Ishikawa (cell line): ENCODE measurements around the gene QPRT.

Source experiments
- CEBPB ChIP-seq: IDR thresholded peaks from 2 replicates; pipeline ENCODE4 v1.6.1; 2012
- CREB1 ChIP-seq: IDR thresholded peaks from 2 replicates; pipeline ENCODE4 v1.6.1; 2012; ENCODE audit warnings: low read depth
- EGR1 ChIP-seq: IDR thresholded peaks from 2 replicates; pipeline ENCODE4 v1.6.1; 2012
- EP300 ChIP-seq: IDR thresholded peaks from 2 replicates; pipeline ENCODE4 v1.6.1; 2012; ENCODE audit warnings: borderline replicate concordance
- FOXM1 ChIP-seq: IDR thresholded peaks from 2 replicates; pipeline ENCODE4 v1.6.1; 2012; ENCODE audit warnings: low read depth, borderline replicate concordance
- NFIC ChIP-seq: IDR thresholded peaks from 2 replicates; pipeline ENCODE4 v1.6.1; 2012
- RAD21 ChIP-seq: IDR thresholded peaks from 2 replicates; pipeline ENCODE4 v1.6.1; 2012; ENCODE audit warnings: low read depth
- TAF1 ChIP-seq: IDR thresholded peaks from 2 replicates; pipeline ENCODE4 v1.6.1; 2012; ENCODE audit warnings: low read depth, mild to moderate bottlenecking
- TCF12 ChIP-seq: IDR thresholded peaks from 2 replicates; pipeline ENCODE4 v1.6.1; 2012; ENCODE audit warnings: low read depth
- TEAD4 ChIP-seq: IDR thresholded peaks from 2 replicates; pipeline ENCODE4 v1.6.1; 2012
- YY1 ChIP-seq: IDR thresholded peaks from 2 replicates; pipeline ENCODE4 v1.6.1; 2012; ENCODE audit warnings: low read depth
- ZBTB7A ChIP-seq: IDR thresholded peaks from 2 replicates; pipeline ENCODE4 v1.6.1; 2012; ENCODE audit warnings: low read depth
- TF ChIP-seq, protein P1 (sequence below): IDR thresholded peaks from 2 replicates; pipeline ENCODE4 v1.6.1; 2012
- TF ChIP-seq, protein P2 (sequence below): IDR thresholded peaks from 2 replicates; pipeline ENCODE4 v1.6.1; 2012
- TF ChIP-seq, protein P3 (sequence below): IDR thresholded peaks from 2 replicates; pipeline ENCODE4 v1.6.1; 2012; ENCODE audit warnings: low read depth, mild to moderate bottlenecking

QPRT gene

GRCh38 chr16:29684679-29685078 is 5.7 kb downstream of the QPRT start:
- TF ChIP-seq ZBTB7A (no peak), CREB1 (no peak), NFIC (no peak), TAF1 (no peak), TEAD4 (no peak), FOXM1 (no peak), EGR1 (no peak), YY1 (no peak), RAD21 (no peak), EP300 (no peak), TCF12 (no peak), CEBPB (no peak)
- TF ChIP-seq, protein P1, sequence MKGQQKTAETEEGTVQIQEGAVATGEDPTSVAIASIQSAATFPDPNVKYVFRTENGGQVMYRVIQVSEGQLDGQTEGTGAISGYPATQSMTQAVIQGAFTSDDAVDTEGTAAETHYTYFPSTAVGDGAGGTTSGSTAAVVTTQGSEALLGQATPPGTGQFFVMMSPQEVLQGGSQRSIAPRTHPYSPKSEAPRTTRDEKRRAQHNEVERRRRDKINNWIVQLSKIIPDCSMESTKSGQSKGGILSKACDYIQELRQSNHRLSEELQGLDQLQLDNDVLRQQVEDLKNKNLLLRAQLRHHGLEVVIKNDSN = no peak
- TF ChIP-seq, protein P2, sequence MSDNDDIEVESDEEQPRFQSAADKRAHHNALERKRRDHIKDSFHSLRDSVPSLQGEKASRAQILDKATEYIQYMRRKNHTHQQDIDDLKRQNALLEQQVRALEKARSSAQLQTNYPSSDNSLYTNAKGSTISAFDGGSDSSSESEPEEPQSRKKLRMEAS = no peak
- TF ChIP-seq, protein P3, sequence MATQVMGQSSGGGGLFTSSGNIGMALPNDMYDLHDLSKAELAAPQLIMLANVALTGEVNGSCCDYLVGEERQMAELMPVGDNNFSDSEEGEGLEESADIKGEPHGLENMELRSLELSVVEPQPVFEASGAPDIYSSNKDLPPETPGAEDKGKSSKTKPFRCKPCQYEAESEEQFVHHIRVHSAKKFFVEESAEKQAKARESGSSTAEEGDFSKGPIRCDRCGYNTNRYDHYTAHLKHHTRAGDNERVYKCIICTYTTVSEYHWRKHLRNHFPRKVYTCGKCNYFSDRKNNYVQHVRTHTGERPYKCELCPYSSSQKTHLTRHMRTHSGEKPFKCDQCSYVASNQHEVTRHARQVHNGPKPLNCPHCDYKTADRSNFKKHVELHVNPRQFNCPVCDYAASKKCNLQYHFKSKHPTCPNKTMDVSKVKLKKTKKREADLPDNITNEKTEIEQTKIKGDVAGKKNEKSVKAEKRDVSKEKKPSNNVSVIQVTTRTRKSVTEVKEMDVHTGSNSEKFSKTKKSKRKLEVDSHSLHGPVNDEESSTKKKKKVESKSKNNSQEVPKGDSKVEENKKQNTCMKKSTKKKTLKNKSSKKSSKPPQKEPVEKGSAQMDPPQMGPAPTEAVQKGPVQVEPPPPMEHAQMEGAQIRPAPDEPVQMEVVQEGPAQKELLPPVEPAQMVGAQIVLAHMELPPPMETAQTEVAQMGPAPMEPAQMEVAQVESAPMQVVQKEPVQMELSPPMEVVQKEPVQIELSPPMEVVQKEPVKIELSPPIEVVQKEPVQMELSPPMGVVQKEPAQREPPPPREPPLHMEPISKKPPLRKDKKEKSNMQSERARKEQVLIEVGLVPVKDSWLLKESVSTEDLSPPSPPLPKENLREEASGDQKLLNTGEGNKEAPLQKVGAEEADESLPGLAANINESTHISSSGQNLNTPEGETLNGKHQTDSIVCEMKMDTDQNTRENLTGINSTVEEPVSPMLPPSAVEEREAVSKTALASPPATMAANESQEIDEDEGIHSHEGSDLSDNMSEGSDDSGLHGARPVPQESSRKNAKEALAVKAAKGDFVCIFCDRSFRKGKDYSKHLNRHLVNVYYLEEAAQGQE = no peak

DNA sequence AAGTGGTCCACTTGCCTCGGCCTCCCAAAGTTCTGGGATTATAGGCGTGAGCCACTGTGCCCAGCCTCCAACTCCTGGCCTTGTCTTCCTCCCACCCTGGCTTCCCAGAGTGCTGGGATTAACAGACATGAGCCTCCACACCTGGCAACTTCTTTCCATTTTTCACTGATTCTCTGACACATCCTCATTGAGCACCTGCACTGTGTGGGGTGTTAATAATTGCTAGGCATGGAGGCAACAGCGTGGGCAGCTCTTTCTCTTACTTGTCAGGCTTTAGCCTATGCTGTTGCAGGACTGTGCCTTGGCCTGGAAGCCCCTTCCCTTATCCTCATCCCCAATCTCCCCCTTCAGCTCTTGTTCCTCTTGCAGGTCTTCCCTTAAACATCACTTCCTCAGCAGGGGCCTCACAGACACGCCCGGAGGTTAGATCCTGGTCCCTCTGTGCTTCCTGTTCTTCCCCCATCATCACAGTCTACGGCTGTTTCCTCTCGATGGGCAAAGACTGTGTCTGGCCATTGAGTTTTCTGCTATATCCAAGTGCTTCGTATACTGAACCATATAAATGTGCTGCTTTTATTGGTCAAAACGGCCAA is 7.9 kb downstream of the QPRT start:
- TF ChIP-seq YY1 = no peak
- no peak for TF ChIP-seq TAF1
- TF ChIP-seq, protein P2 = no peak
- no peak for TF ChIP-seq EGR1
- TF ChIP-seq TCF12 = no peak
- TF ChIP-seq TEAD4 = no peak
- TF ChIP-seq, protein P1 = no peak

GRCh38 chr16:29687755-29688154 is 8.8 kb downstream of the QPRT start:
- no peak for TF ChIP-seq ZBTB7A
- TF ChIP-seq NFIC = no peak

DNA sequence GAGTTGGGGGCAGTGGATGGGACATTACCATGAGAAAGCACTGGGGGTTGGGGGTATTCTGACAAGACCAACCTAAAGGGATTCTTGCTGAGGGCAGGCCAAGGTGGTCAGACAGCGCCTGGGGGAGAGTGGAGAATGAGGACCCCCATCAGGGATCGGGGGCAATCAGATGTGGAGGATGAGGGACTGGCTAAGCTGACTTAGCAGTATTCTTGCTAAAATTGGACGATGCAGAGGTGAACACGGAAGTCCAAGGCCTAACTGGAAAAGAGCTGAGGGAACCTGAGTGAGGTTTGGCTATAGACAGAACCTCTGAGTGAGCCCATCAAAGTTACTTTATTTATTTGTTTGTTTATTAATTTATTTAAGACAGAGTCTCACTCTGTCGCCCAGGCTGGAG is 9.2 kb downstream of the QPRT start:
- TF ChIP-seq RAD21 (no peak), EP300 (no peak), TAF1 (no peak), TEAD4 (no peak), NFIC (no peak), CEBPB (no peak), FOXM1 (no peak), EGR1 (no peak), YY1 (no peak), ZBTB7A (no peak), TCF12 (no peak)
- TF ChIP-seq, protein P2 = no peak
- TF ChIP-seq, protein P1 = no peak
- TF ChIP-seq, protein P3 = no peak

DNA sequence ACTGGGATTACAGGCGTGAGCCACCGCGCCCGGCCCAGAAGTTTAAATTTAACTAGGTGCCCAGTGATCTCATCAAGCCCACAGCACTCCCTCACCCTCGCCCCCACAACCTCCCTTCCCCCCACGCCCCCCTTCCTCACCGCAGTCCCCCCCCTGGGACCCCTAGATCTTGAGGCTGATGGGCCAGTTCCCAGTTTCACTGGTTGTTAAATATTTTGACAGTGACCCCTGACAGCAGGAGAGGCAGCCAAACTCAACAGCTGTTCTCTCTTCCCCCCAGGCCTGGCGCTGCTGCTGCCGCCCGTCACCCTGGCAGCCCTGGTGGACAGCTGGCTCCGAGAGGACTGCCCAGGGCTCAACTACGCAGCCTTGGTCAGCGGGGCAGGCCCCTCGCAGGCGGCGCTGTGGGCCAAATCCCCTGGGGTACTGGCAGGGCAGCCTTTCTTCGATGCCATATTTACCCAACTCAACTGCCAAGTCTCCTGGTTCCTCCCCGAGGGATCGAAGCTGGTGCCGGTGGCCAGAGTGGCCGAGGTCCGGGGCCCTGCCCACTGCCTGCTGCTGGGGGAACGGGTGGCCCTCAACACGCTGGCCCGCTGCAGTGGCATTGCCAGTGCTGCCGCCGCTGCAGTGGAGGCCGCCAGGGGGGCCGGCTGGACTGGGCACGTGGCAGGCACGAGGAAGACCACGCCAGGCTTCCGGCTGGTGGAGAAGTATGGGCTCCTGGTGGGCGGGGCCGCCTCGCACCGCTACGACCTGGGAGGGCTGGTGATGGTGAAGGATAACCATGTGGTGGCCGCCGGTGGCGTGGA is 15.6 kb downstream of the QPRT start:
- TF ChIP-seq TCF12 (no peak), TAF1 (no peak), CREB1 (no peak), FOXM1 (no peak), CEBPB (no peak), TEAD4 (no peak), EGR1 (no peak), ZBTB7A (no peak), RAD21 (no peak), YY1 (no peak)
- TF ChIP-seq, protein P1 = no peak
- TF ChIP-seq, protein P2 = no peak
